T-cell (primary cell): ENCODE data around the gene SEMA3A. TPM values are rescaled to one million over a fixed set of nuclear protein-coding genes. Genes with fewer than 3 reads are reported as not detected.

Experiments used
- ATAC-seq, 4 experiments: fragments of 200-7000 bp in 3 of 4; fragments of 150-1000 bp in 1 of 4; cut with Tn5 transposase; replicated peaks in 1 of 4; 1 replicate in 3 of 4; 2 replicates in 1 of 4; pipeline ENCODE4 v1.10.0; 2021; ENCODE audit warnings: moderate library complexity in 3 of 4, mild to moderate bottlenecking in 2 of 4, moderate number of reproducible peaks in 1 of 4
- CTCF ChIA-PET, 2 donors: fragments of 300-600 bp; sonication (Branson Sonifier 250); formaldehyde crosslinking; loops; one replicate each; lab custom pipeline; 2022; ENCODE audit warnings: antibody characterized with exemption in 2 of 2; lab: Charles Lee
- POLR2A ChIA-PET, 2 donors: fragments of 300-600 bp; sonication (Branson Sonifier 250); formaldehyde crosslinking; loops; one replicate each; lab custom pipeline; 2022; ENCODE audit warnings: antibody characterized with exemption in 2 of 2; lab: Charles Lee
- DNase-seq, 35 experiments: peaks; one replicate each; pipeline versions ENCODE4 v3.0.0 to v3.0.0-alpha.2; 2013 to 2023
- H3K27ac ChIP-seq: one replicate; pipeline ENCODE4 v1.5.1; 2013; ENCODE audit warnings: low read length
- H3K27me3 ChIP-seq, 2 experiments: replicated peaks in 1 of 2; 1 replicate in 1 of 2; 2 replicates in 1 of 2; pipeline versions ENCODE4 v1.6.1 to v1.7.0; 2013; ENCODE audit warnings: low read length in 1 of 2, mixed read lengths in 1 of 2; ENCODE audit not compliant: control insufficient read depth in 2 of 2, insufficient read depth in 2 of 2; ENCODE audit errors: extremely low read depth in 1 of 2
- H3K36me3 ChIP-seq, 2 donors: 1 replicate in 1 of 2; 2 replicates in 1 of 2; pipeline versions ENCODE4 v1.6.1 to v1.7.0; 2013; ENCODE audit warnings: low read length in 1 of 2; ENCODE audit not compliant: control insufficient read depth in 2 of 2, insufficient read depth in 1 of 2; ENCODE audit errors: extremely low read depth in 1 of 2
- H3K4me1 ChIP-seq, 2 experiments: 1 replicate in 1 of 2; 2 replicates in 1 of 2; pipeline versions ENCODE4 v1.6.1 to v1.7.0; 2013; ENCODE audit warnings: low read length in 2 of 2, mixed read lengths in 1 of 2; ENCODE audit not compliant: insufficient read depth in 2 of 2, control insufficient read depth in 1 of 2; ENCODE audit errors: extremely low read depth in 1 of 2
- H3K4me3 ChIP-seq, 2 donors: 1 replicate in 1 of 2; 2 replicates in 1 of 2; pipeline versions ENCODE4 v1.5.1 to v1.7.0; 2013; ENCODE audit warnings: mild to moderate bottlenecking in 2 of 2, low read length in 1 of 2, moderate library complexity in 1 of 2; ENCODE audit not compliant: control insufficient read depth in 1 of 2; ENCODE audit errors: extremely low read depth in 1 of 2
- H3K9me3 ChIP-seq: 2 replicates; pipeline ENCODE4 v1.7.0; 2013
- H3K27ac Mint-ChIP-seq, 2 donors: one replicate each; pipeline ENCODE4 v1.8.0; 2020 to 2021; ENCODE audit warnings: mild to moderate bottlenecking in 2 of 2, mixed read lengths in 2 of 2
- H3K27me3 Mint-ChIP-seq, 2 donors: one replicate each; pipeline ENCODE4 v1.8.0; 2021 to 2022; ENCODE audit warnings: mixed read lengths in 2 of 2
- H3K36me3 Mint-ChIP-seq: one replicate; pipeline ENCODE4 v1.8.0; 2021; ENCODE audit warnings: mixed read lengths
- H3K4me1 Mint-ChIP-seq, 3 donors: one replicate each; pipeline ENCODE4 v1.8.0; 2020 to 2022; ENCODE audit warnings: mixed read lengths in 3 of 3, mild to moderate bottlenecking in 1 of 3
- H3K4me3 Mint-ChIP-seq, 3 donors: one replicate each; pipeline ENCODE4 v1.8.0; 2020 to 2022; ENCODE audit warnings: mild to moderate bottlenecking in 3 of 3, mixed read lengths in 3 of 3, moderate library complexity in 3 of 3
- H3K9me3 Mint-ChIP-seq, 3 donors: one replicate each; pipeline ENCODE4 v1.8.0; 2020 to 2022; ENCODE audit warnings: mixed read lengths in 3 of 3
- WGBS: methylation state at CpG from one replicate; pipeline ENCODE4 v1.1.5; 2013; ENCODE audit warnings: missing lambda C conversion rate; ENCODE audit not compliant: insufficient coverage; 5-methylcytosine and 5-hydroxymethylcytosine counted together
- total RNA-seq, 35 experiments: library from RNA in 6 of 35; stranded (reverse) in 6 of 35; fragments of 120-200 nt in 1 of 35; gene quantifications; one replicate each; pipeline versions ENCODE4 v1.2.1 to v1.2.4 and lab custom pipeline; 2013 to 2026

SEMA3A gene
- total RNA-seq, 5 donors from 2014 or later (not counting 1 experiment from before 2014, with no cell fraction given): 0.15 to 1.6 (median 0.53) TPM; not detected in 1

- no peak for ATAC-seq
- peak overlapping the region in 1 of 2 donors; percentile 30 for H3K27ac Mint-ChIP-seq
- CTCF ChIA-PET: no interaction called here
Observed at GRCh38 chr7:84187087-84187805, 7.3 kb downstream of the SEMA3A start.

GRCh38 chr7:84183741-84184140 lies 10.8 kb downstream of the SEMA3A start:
- CTCF ChIA-PET: no interaction called here
- no peak for ATAC-seq
- no CpG with 5 or more reads among the region's 1 CpG for WGBS

More at GRCh38 chr7:84187087-84187805, 7.3 kb downstream of the SEMA3A start:
- Histone ChIP-seq H3K4me1 (peaks cover 0 to 18% of the 10 kb centered on the region in 2 experiments), H3K27me3 (no peaks in the 10 kb centered on the region), H3K4me3 (no peak overlapping the region), H3K36me3 (no peaks in the 10 kb centered on the region), H3K27ac (no peak overlapping the region), H3K9me3 (no peaks in the 10 kb centered on the region)
- Mint-ChIP-seq H3K27me3 (no peaks in the 10 kb centered on the region), H3K4me3 (no peak overlapping the region), H3K36me3 (no peaks in the 10 kb centered on the region), H3K9me3 (peaks cover 0 to 4% (median 0%) of the 10 kb centered on the region in 3 donors), H3K4me1 (peaks cover 15 to 20% (median 15%) of the 10 kb centered on the region in 3 donors)
- POLR2A ChIA-PET: no interaction called here
- no peak for DNase-seq

GRCh38 chr7:84182301-84182700 lies 12.3 kb downstream of the SEMA3A start:
- no peak overlapping the region for H3K27ac Mint-ChIP-seq
- H3K27me3 Mint-ChIP-seq: no peaks in the 10 kb centered on the region
- no peak overlapping the region for H3K4me3 Mint-ChIP-seq
- Histone ChIP-seq H3K4me1 (peaks cover 0 to 5% of the 10 kb centered on the region in 2 experiments), H3K4me3 (no peak overlapping the region), H3K9me3 (no peaks in the 10 kb centered on the region), H3K27me3 (no peaks in the 10 kb centered on the region), H3K36me3 (no peaks in the 10 kb centered on the region), H3K27ac (no peak overlapping the region)
- CTCF ChIA-PET: no interaction called here
- H3K4me1 Mint-ChIP-seq: peaks cover 6% of the 10 kb centered on the region in 3 donors
- ATAC-seq: no peak
- no peaks in the 10 kb centered on the region for H3K36me3 Mint-ChIP-seq
- H3K9me3 Mint-ChIP-seq: peaks cover 0 to 4% (median 0%) of the 10 kb centered on the region in 3 donors
- POLR2A ChIA-PET: no interaction called here
- no CpG with 5 or more reads among the region's 1 CpG for WGBS
- no peak for DNase-seq

More at GRCh38 chr7:84183741-84184140, 10.8 kb downstream of the SEMA3A start:
- Histone ChIP-seq H3K4me1 (peaks cover 0 to 11% of the 10 kb centered on the region in 2 experiments), H3K27me3 (no peaks in the 10 kb centered on the region), H3K36me3 (no peaks in the 10 kb centered on the region), H3K27ac (no peak overlapping the region), H3K9me3 (no peaks in the 10 kb centered on the region), H3K4me3 (no peak overlapping the region)
- Mint-ChIP-seq H3K4me3 (no peak overlapping the region), H3K4me1 (peaks cover 8 to 14% (median 9%) of the 10 kb centered on the region in 3 donors), H3K36me3 (no peaks in the 10 kb centered on the region), H3K9me3 (peaks cover 0 to 4% (median 0%) of the 10 kb centered on the region in 3 donors), H3K27ac (no peak overlapping the region), H3K27me3 (no peaks in the 10 kb centered on the region)
- no peak for DNase-seq
- POLR2A ChIA-PET: no interaction called here

- no peak for DNase-seq
- no peak overlapping the region for H3K27ac Mint-ChIP-seq
- H3K4me3 Mint-ChIP-seq: no peak overlapping the region
- Histone ChIP-seq H3K9me3 (no peaks in the 10 kb centered on the region), H3K4me3 (no peak overlapping the region), H3K4me1 (no peaks in the 10 kb centered on the region), H3K27ac (no peak overlapping the region), H3K36me3 (no peaks in the 10 kb centered on the region), H3K27me3 (no peaks in the 10 kb centered on the region)
- ATAC-seq: no peak
- no peaks in the 10 kb centered on the region for H3K27me3 Mint-ChIP-seq
- peaks cover 0 to 4% (median 0%) of the 10 kb centered on the region in 3 donors for H3K9me3 Mint-ChIP-seq
- ChIA-PET CTCF (no interaction called here), POLR2A (no interaction called here)
- H3K4me1 Mint-ChIP-seq: no peaks in the 10 kb centered on the region
- no peaks in the 10 kb centered on the region for H3K36me3 Mint-ChIP-seq
- 63% methylated on average over 1 of the region's 2 CpGs for WGBS
Observed at GRCh38 chr7:84181628-84182027, 13.0 kb downstream of the SEMA3A start.

GRCh38 chr7:84177758-84178412 lies 16.7 kb downstream of the SEMA3A start:
- H3K4me1 Mint-ChIP-seq: no peaks in the 10 kb centered on the region
- no peak overlapping the region for H3K27ac ChIP-seq
- no peak for DNase-seq
- 78% methylated on average over 2 of the region's 3 CpGs for WGBS
- H3K9me3 Mint-ChIP-seq: no peaks in the 10 kb centered on the region
- ATAC-seq: no peak
- no peak overlapping the region for H3K4me3 Mint-ChIP-seq
- ChIA-PET CTCF (no interaction called here), POLR2A (no interaction called here)
- H3K36me3 ChIP-seq: no peaks in the 10 kb centered on the region
- H3K27me3 Mint-ChIP-seq: no peaks in the 10 kb centered on the region
- H3K36me3 Mint-ChIP-seq: no peaks in the 10 kb centered on the region
- H3K27me3 ChIP-seq: no peaks in the 10 kb centered on the region
- H3K4me1 ChIP-seq: no peaks in the 10 kb centered on the region
- no peaks in the 10 kb centered on the region for H3K9me3 ChIP-seq
- no peak overlapping the region for H3K27ac Mint-ChIP-seq
- no peak overlapping the region for H3K4me3 ChIP-seq

GRCh38 chr7:84176716-84177115 lies 17.9 kb downstream of the SEMA3A start:
- Histone ChIP-seq H3K4me1 (no peaks in the 10 kb centered on the region), H3K27me3 (no peaks in the 10 kb centered on the region), H3K4me3 (no peak overlapping the region), H3K9me3 (no peaks in the 10 kb centered on the region), H3K36me3 (no peaks in the 10 kb centered on the region), H3K27ac (no peak overlapping the region)
- no peak for DNase-seq
- no peaks in the 10 kb centered on the region for H3K4me1 Mint-ChIP-seq
- H3K36me3 Mint-ChIP-seq: no peaks in the 10 kb centered on the region
- no peaks in the 10 kb centered on the region for H3K27me3 Mint-ChIP-seq
- no CpG with 5 or more reads among the region's 2 CpGs for WGBS
- H3K4me3 Mint-ChIP-seq: no peak overlapping the region
- H3K9me3 Mint-ChIP-seq: no peaks in the 10 kb centered on the region
- no peak overlapping the region for H3K27ac Mint-ChIP-seq
- ChIA-PET CTCF (no interaction called here), POLR2A (no interaction called here)
- no peak for ATAC-seq
